ENCODE data around the gene AKNA.

The AKNA gene

DNA sequence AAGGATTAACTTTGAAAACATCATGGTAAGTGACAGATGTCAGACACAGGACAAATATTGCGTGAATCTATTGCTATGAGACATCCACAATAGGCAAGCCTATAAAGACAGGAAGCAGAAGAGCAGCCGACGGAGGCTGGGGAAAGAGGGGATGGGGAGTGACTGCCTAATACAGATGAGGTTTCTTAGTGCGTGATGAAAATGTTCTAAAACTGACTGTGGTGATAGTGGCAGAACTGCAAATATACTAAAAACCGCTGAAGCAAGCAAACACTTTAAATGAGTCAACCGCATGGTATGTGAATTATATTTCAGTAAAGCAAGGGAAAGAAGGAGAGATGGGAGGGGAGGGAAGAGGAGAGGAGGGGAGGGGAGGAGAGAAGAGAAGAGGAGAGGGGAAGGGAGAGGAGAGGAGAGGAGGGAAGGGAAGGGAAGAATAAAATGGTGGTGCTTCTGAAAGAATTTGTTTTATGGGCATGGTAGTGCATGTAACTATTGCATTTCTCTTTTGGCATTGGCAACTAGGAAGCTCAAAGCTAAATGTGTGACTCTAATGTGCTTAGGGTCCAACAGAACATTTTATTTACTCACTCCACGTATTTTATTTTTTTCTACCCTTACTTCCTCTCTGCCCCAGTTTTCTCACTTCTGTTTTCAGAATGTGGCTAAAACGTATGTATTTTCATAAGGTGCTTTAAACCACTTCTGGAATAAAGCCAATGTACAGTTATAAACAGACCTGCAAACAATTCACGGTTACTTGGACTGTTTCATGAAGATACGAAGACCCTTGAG is 21.3 kb downstream of the AKNA start:
- Histone ChIP-seq H3K36me3 (peaks cover 66 to 94% (median 82%) of the 10 kb centered on the region in 11 experiments), H3K4me1 (peaks cover 100% of the 10 kb centered on the region in 10 experiments)

DNA sequence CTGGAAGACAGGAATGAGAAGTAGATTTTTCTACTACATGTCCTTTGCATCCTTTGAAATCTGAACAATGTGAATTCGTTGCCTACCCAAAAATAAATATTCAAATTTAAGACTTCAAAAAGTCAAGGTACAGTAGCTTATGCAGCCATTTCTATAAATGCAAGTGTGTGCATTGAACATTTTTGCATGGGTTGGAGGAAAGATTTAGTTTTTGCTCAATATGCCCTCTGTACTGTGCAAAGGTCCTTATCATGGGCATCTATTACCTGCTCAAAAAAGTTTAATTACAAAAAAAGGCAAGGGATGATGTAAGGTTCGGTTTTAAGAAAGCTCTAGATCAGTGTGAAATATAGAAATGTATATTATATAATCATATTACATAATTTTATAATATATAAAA is 22.6 kb downstream of the AKNA start:
- Histone ChIP-seq H3K27me3 (no peaks in the 10 kb centered on the region), H3K4me3 (no peak overlapping the region), H3K36me3 (peaks cover 76 to 95% (median 84%) of the 10 kb centered on the region in 11 experiments), H3K4me1 (peaks cover 87 to 100% (median 96%) of the 10 kb centered on the region in 10 experiments), H3K27ac (peak overlapping the region; percentile 59 to 100 (median 99); a peak in 21 of 22 replicates), H3K4me2 (peak overlapping the region; percentile 73 to 98 (median 92); a peak in 21 of 22 replicates), H3K9ac (peak overlapping the region in 8 of 11 experiments; percentile 75 to 92 (median 82); a peak in 15 of 22 replicates), H4K20me1 (peaks cover 0 to 9% (median 0%) of the 10 kb centered on the region in 11 experiments; a peak in 1 of 22 replicates), H3K9me3 (replicated peaks in 1 of 11) (peaks cover 0 to 6% (median 0%) of the 10 kb centered on the region in 11 experiments; a peak in 9 of 22 replicates)
- TF ChIP-seq Cebpa-rat (IDR thresholded peaks at IDR 0.05): no peak

More for the DNA sequence above, 21.3 kb downstream of the AKNA start:
- H3K4me2 ChIP-seq: peak overlapping the region; percentile 87 to 98 (median 94)
- peak in 5 of 11 experiments; percentile 11 to 85 (median 40); a peak in 4 of 22 replicates for TF ChIP-seq Cebpa-rat (IDR thresholded peaks at IDR 0.05)
- H3K27ac ChIP-seq: peak overlapping the region; percentile 60 to 100 (median 99)
- no peaks in the 10 kb centered on the region for H3K27me3 ChIP-seq
- H4K20me1 ChIP-seq: no peaks in the 10 kb centered on the region
- peak overlapping the region in 7 of 10 experiments; percentile 9 to 52 (median 20); a peak in 9 of 20 replicates for H3K4me3 ChIP-seq
- peak overlapping the region; percentile 54 to 92 (median 80); a peak in 21 of 22 replicates for H3K9ac ChIP-seq
- H3K9me3 ChIP-seq (replicated peaks in 1 of 11): peaks cover 0 to 6% (median 0%) of the 10 kb centered on the region in 11 experiments; a peak in 9 of 22 replicates

DNA sequence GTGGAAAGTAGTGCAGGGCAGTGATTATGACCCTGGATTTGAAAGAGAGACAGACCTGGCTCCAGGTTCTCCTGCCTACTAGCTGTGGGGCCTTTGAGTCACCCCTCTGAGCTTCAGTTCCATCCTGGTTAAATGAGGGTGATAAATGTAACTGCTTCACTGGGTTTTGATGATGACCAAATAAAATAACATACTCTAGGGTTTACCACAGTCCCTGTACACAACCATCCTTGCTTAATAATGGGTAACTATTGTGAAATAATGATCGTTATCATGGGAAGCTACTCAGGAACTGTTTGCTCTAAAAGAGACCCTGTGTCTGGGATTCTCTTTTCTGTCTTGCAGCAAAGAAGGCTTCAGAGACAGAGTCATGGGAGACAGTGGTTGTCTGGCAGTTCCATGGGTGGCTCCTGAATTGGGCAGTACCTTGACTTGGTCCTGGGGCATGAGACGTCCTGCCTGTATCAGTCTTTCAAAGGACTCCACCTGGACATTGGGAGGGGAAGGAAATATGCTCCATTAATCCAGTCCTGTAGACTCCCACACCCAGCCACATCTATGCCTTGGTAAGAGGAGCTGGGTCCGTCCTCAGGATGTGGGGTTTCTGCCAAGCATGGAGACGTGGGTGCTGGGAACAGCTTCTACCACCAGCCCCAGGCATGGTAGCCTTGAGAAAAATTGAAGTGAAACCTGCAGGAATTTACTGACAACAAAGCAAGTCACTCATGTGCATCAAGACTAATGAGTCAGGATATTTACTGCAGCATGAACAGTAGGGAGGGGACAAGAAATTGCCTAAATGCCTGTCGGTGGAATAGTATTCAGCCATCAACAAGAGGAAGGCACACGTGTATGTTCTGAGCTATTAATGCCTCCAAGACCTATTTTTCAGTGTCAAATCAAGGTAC is 23.4 kb downstream of the AKNA start:
- H3K36me3 ChIP-seq: peaks cover 79 to 95% (median 86%) of the 10 kb centered on the region in 11 experiments
- H4K20me1 ChIP-seq: peaks cover 0 to 9% (median 0%) of the 10 kb centered on the region in 11 experiments; a peak in 4 of 22 replicates
- peaks cover 79 to 100% (median 91%) of the 10 kb centered on the region in 10 experiments for H3K4me1 ChIP-seq
- H3K27ac ChIP-seq: peak overlapping the region; percentile 59 to 100 (median 99); a peak in 21 of 22 replicates
- peak; percentile 59 to 98 (median 94); a peak in 21 of 22 replicates for TF ChIP-seq Cebpa-rat (IDR thresholded peaks at IDR 0.05)
- H3K9me3 ChIP-seq (replicated peaks in 1 of 11): peaks cover 0 to 6% (median 0%) of the 10 kb centered on the region in 11 experiments; a peak in 9 of 22 replicates
- H3K27me3 ChIP-seq: no peaks in the 10 kb centered on the region
- H3K9ac ChIP-seq: peak overlapping the region; percentile 44 to 92 (median 81); a peak in 20 of 22 replicates
- peak overlapping the region in 6 of 10 experiments; percentile 23 to 50 (median 33); a peak in 10 of 20 replicates for H3K4me3 ChIP-seq
- peak overlapping the region; percentile 73 to 98 (median 92) for H3K4me2 ChIP-seq

DNA sequence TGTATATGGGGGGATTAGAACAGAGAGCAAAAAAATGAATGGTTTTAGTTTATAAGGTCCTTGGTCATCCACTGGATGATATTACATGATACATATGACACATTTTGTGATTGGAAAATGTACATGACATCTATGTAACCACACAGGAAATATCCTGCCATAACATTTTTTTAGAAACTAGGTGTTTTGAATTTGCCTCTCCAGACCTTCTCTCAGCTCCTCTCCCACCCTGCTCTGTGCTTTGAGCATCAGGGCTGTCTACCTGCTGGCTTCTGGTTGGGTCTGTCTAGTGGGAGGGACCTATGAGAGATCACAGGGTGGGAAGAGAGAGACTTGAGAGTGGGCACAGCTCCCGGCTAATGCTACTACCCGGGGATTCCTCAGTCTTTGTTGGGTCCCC is 24.4 kb downstream of the AKNA start:
- H3K27me3 ChIP-seq: no peaks in the 10 kb centered on the region
- peaks cover 69 to 96% (median 85%) of the 10 kb centered on the region in 10 experiments for H3K4me1 ChIP-seq
- H3K4me3 ChIP-seq: peak overlapping the region in 5 of 10 experiments; percentile 6 to 50 (median 31); a peak in 7 of 20 replicates
- peaks cover 79 to 95% (median 86%) of the 10 kb centered on the region in 11 experiments for H3K36me3 ChIP-seq
- peak overlapping the region; percentile 73 to 98 (median 92) for H3K4me2 ChIP-seq
- H3K9ac ChIP-seq: peak overlapping the region in 10 of 11 experiments; percentile 44 to 92 (median 81); a peak in 19 of 22 replicates
- no peak for TF ChIP-seq Cebpa-rat (IDR thresholded peaks at IDR 0.05)
- peaks cover 0 to 11% (median 0%) of the 10 kb centered on the region in 11 experiments; a peak in 4 of 22 replicates for H4K20me1 ChIP-seq
- peaks cover 0 to 6% (median 0%) of the 10 kb centered on the region in 11 experiments; a peak in 9 of 22 replicates for H3K9me3 ChIP-seq (replicated peaks in 1 of 11)
- peak overlapping the region; percentile 59 to 100 (median 99); a peak in 21 of 22 replicates for H3K27ac ChIP-seq

DNA sequence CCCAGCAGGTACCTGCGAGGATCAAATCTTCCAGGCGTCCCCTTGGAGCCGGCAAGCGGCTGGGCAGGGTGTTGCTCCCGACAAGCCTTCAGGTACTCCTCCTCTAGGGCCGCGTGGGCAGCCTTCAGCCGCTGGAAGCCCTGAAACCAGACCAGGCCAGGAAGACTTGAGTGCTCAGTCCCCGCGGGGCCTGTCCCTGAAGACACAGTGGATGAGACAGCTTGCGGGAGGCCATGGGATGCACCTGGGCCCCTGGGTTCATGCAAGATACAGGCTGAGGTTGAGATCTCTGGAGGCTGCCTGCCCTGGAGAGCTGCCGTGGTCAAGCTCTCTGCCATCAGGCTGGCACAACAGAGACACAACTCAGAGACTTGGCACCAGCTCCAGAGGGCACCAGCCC is 25.4 kb downstream of the AKNA start:
- peaks cover 0 to 6% (median 0%) of the 10 kb centered on the region in 11 experiments; a peak in 9 of 22 replicates for H3K9me3 ChIP-seq (replicated peaks in 1 of 11)
- peaks cover 0 to 19% (median 4%) of the 10 kb centered on the region in 11 experiments; a peak in 7 of 22 replicates for H4K20me1 ChIP-seq
- H3K4me3 ChIP-seq: no peak overlapping the region
- peak overlapping the region in 10 of 11 experiments; percentile 40 to 100 (median 99); a peak in 20 of 22 replicates for H3K27ac ChIP-seq
- H3K27me3 ChIP-seq: no peaks in the 10 kb centered on the region
- no peak for TF ChIP-seq Cebpa-rat (IDR thresholded peaks at IDR 0.05)
- H3K4me2 ChIP-seq: peak overlapping the region; percentile 73 to 98 (median 92)
- H3K36me3 ChIP-seq: peaks cover 79 to 95% (median 86%) of the 10 kb centered on the region in 11 experiments
- H3K4me1 ChIP-seq: peaks cover 59 to 96% (median 76%) of the 10 kb centered on the region in 10 experiments
- H3K9ac ChIP-seq: peak overlapping the region in 9 of 11 experiments; percentile 26 to 92 (median 81); a peak in 16 of 22 replicates

DNA sequence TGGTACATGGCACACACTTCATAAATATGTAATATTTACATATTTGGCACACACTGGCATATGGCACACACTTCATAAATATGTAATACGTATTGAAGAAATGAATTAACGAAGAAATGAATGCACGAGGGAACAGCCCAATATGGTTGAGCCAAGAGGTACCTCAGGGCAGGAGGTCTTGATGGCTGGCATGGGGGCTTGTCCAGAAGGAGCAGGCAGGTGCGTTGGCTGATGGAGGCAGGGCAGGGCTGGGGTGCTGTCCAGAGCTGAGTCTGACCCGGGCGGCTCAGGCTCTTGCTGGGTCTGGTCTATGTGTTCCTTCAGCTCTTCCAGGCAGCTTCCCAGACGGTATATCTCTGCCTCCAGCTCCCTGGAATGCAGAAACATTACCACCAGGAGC is 26.2 kb downstream of the AKNA start:
- Histone ChIP-seq H3K4me2 (peak overlapping the region in 10 of 11 experiments; percentile 73 to 98 (median 92); a peak in 14 of 22 replicates), H3K9me3 (replicated peaks in 1 of 11) (peaks cover 0 to 6% (median 0%) of the 10 kb centered on the region in 11 experiments; a peak in 9 of 22 replicates), H3K36me3 (peaks cover 84 to 97% (median 90%) of the 10 kb centered on the region in 11 experiments), H3K27me3 (no peaks in the 10 kb centered on the region), H4K20me1 (peaks cover 0 to 27% (median 12%) of the 10 kb centered on the region in 11 experiments; a peak in 7 of 22 replicates), H3K27ac (peak overlapping the region in 9 of 11 experiments; percentile 98 to 100 (median 99); a peak in 19 of 22 replicates), H3K9ac (peak overlapping the region in 5 of 11 experiments; percentile 80 to 92 (median 83); a peak in 8 of 22 replicates), H3K4me1 (peaks cover 50 to 93% (median 72%) of the 10 kb centered on the region in 10 experiments), H3K4me3 (no peak overlapping the region)
- no peak for TF ChIP-seq Cebpa-rat (IDR thresholded peaks at IDR 0.05)

DNA sequence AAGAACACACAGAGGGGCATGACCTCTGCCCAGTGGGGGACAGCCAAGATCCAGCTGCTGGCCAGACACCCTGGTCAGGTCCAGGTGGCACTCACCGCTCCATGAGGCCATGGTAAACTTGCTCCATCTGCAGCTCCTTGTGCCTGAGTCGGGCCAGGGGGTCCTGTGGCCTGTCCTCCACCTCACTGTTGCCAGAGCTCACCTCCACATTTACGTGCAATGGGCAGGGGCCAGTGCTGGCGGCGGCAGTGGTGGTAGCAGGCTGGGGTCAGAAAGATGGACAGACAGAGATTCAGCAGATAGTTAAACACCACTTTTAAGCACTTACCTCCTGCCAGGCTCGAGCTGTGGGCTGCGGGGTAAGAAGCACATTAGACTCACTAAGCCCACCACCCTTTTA is 28.0 kb downstream of the AKNA start:
- H3K9ac ChIP-seq: peak overlapping the region in 1 of 11 experiments; percentile 23; a peak in 1 of 22 replicates
- H3K27me3 ChIP-seq: no peaks in the 10 kb centered on the region
- no peak overlapping the region for H3K4me3 ChIP-seq
- H4K20me1 ChIP-seq: peaks cover 0 to 36% (median 12%) of the 10 kb centered on the region in 11 experiments; a peak in 8 of 22 replicates
- H3K4me1 ChIP-seq: peaks cover 33 to 77% (median 55%) of the 10 kb centered on the region in 10 experiments
- peaks cover 94 to 100% (median 96%) of the 10 kb centered on the region in 11 experiments for H3K36me3 ChIP-seq
- H3K9me3 ChIP-seq (replicated peaks in 1 of 11): peaks cover 0 to 1% (median 0%) of the 10 kb centered on the region in 11 experiments; a peak in 8 of 22 replicates
- no peak for TF ChIP-seq Cebpa-rat (IDR thresholded peaks at IDR 0.05)
- no peak overlapping the region for H3K4me2 ChIP-seq
- H3K27ac ChIP-seq: peak overlapping the region in 8 of 11 experiments; percentile 22 to 100 (median 99); a peak in 11 of 22 replicates

Measured in BLaER1 treated with 17β-estradiol and CSF1 and Interleukin-3, amounts not matched to agents 10 nM and 100 nM (cell line).